ENCODE measurements around the gene PER1. TPM values are rescaled to one million over a fixed set of nuclear protein-coding genes. Genes with fewer than 3 reads are reported as not detected.
A peak's percentile ranks its signal among the peaks of the same experiment; 100 is the strongest.

Gene PER1
- total RNA-seq, 1 experiment from 2014 or later: 36.5 TPM

GRCh38 chr17:8117980-8118768 lies 34.0 kb downstream of the PER1 start, which contains the start of gene ALOXE3:
Gene ALOXE3, minus strand, starts transcription at chr17:8118514. Its CDS starts 524 bp downstream, at chr17:8117990.
- H3K4me1 ChIP-seq (ENCODE audit: insufficient read depth, low read length): no peaks in the 10 kb centered on the region
- no peak within 1 kb of the TSS for H4K8ac ChIP-seq (replicated peaks; ENCODE audit: insufficient read length, low read depth, low read length)
- H2BK5ac ChIP-seq (ENCODE audit: insufficient read length, low read length): no peak within 1 kb of the TSS
- H3K56ac ChIP-seq (ENCODE audit: insufficient read length, low read depth, low read length): no peak within 1 kb of the TSS
- H2BK120ac ChIP-seq (ENCODE audit: low read depth, low read length, poor library complexity, severe bottlenecking): no peak within 1 kb of the TSS
- Mint-ChIP-seq H3K4me3 (peak within 1 kb of the TSS; percentile 91 to 93), H3K27ac (peak within 1 kb of the TSS in 2 of 3 experiments; percentile 73 to 85; a peak in 3 of 7 replicates), H3K36me3 (ENCODE audit: insufficient read depth in 1 of 3, low read depth in 3 of 3) (no peaks in the 10 kb centered on the region; a peak in 1 of 7 replicates), H3K9me3 (peaks cover 2 to 3% of the 10 kb centered on the region in 2 experiments; a peak in 2 of 5 replicates), H3K27me3 (ENCODE audit: low read depth) (peaks cover 85% of the 10 kb centered on the region), H3K4me1 (peaks cover 15 to 22% of the 10 kb centered on the region in 2 experiments)
- H3K18ac ChIP-seq (ENCODE audit: insufficient read length, low read depth, low read length): no peak within 1 kb of the TSS
- no peaks in the 10 kb centered on the region for H3K79me1 ChIP-seq (ENCODE audit: insufficient read depth, low read depth, low read length, poor library complexity, severe bottlenecking)
- H4K20me1 ChIP-seq (ENCODE audit: control insufficient read depth, insufficient read depth, insufficient read length): no peaks in the 10 kb centered on the region
- no peaks in the 10 kb centered on the region for H3K9me3 ChIP-seq (ENCODE audit: control insufficient read depth, low read depth, low read length)
- no peak within 1 kb of the TSS for H2BK20ac ChIP-seq (ENCODE audit: low read depth, low read length, poor library complexity, severe bottlenecking)
- peak; percentile 74 for DNase-seq
- H3K9ac ChIP-seq (ENCODE audit: extremely low read depth, insufficient read length, low read length): no peak within 1 kb of the TSS
- no CpG with 5 or more reads among the region's 33 CpGs for WGBS (ENCODE audit: extremely low coverage, insufficient read length, low lambda C conversion rate)
- no peak within 1 kb of the TSS for H3T11ph ChIP-seq (ENCODE audit: low read length)
- peak within 1 kb of the TSS; percentile 99 for H3K4me2 ChIP-seq (ENCODE audit: insufficient read depth, insufficient read length, low read length)
- H3K79me2 ChIP-seq (ENCODE audit: insufficient read depth, low read length): no peaks in the 10 kb centered on the region
- peaks cover 25% of the 10 kb centered on the region for H3K27me3 ChIP-seq (ENCODE audit: insufficient read depth, low read length)
- H2BK15ac ChIP-seq (ENCODE audit: low read depth, low read length): no peak within 1 kb of the TSS
- peak within 1 kb of the TSS; percentile 86 for H2AFZ ChIP-seq (ENCODE audit: low read length)
- peaks cover 31% of the 10 kb centered on the region for H3K23me2 ChIP-seq (ENCODE audit: insufficient read length, low read depth, low read length, poor library complexity, severe bottlenecking)
- no peak within 1 kb of the TSS for H2BK12ac ChIP-seq (ENCODE audit: insufficient read length, low read depth, low read length)
- H3K14ac ChIP-seq (ENCODE audit: insufficient read depth, low read length): no peak within 1 kb of the TSS
- H2AK5ac ChIP-seq (ENCODE audit: insufficient read length, low read length): no peak within 1 kb of the TSS
- no peak within 1 kb of the TSS for H3K27ac ChIP-seq (ENCODE audit: insufficient read length, low read depth, low read length)
- H3K4ac ChIP-seq (ENCODE audit: low read depth, low read length): no peak within 1 kb of the TSS
- no peak within 1 kb of the TSS for H4K5ac ChIP-seq (ENCODE audit: insufficient read length, low read depth, low read length)
- no peak for TF ChIP-seq CTCF (conservative IDR thresholded peaks at IDR 0.05)
- no peak within 1 kb of the TSS for H3K23ac ChIP-seq (ENCODE audit: insufficient read length, low read depth, low read length)
- no peak within 1 kb of the TSS for H4K91ac ChIP-seq (ENCODE audit: insufficient read length, low read depth, low read length)
